Parathyroid adenoma (tissue), 2 donors: ENCODE results near the gene LSM3.

Experiments
- H2AFZ ChIP-seq: fragments of 300-600 bp; sonication (generic); one replicate; pipeline ENCODE4 v1.7.0; 2017; ENCODE audit warnings: antibody characterized with exemption, mild to moderate bottlenecking
- H3K27ac ChIP-seq: fragments of 300-600 bp; sonication (generic); one replicate; pipeline ENCODE4 v1.7.0; 2017
- H3K27me3 ChIP-seq: fragments of 300-600 bp; sonication (generic); one replicate; pipeline ENCODE4 v1.7.0; 2017; ENCODE audit warnings: low read length; ENCODE audit not compliant: control insufficient read depth, insufficient read depth
- H3K36me3 ChIP-seq: fragments of 300-600 bp; sonication (generic); one replicate; pipeline ENCODE4 v1.7.0; 2017; ENCODE audit warnings: low read length; ENCODE audit not compliant: control insufficient read depth, insufficient read depth
- H3K4me1 ChIP-seq: fragments of 300-600 bp; sonication (generic); one replicate; pipeline ENCODE4 v1.7.0; 2017; ENCODE audit warnings: control low read depth
- H3K4me2 ChIP-seq: fragments of 300-600 bp; sonication (generic); one replicate; pipeline ENCODE4 v1.7.0; 2017; ENCODE audit warnings: low read length
- H3K4me3 ChIP-seq: fragments of 300-600 bp; sonication (generic); one replicate; pipeline ENCODE4 v1.7.0; 2017; ENCODE audit warnings: low read depth, low read length
- H3K79me2 ChIP-seq: fragments of 300-600 bp; sonication (generic); one replicate; pipeline ENCODE4 v1.7.0; 2017; ENCODE audit warnings: control low read depth
- H3K9ac ChIP-seq: fragments of 300-600 bp; sonication (generic); one replicate; pipeline ENCODE4 v1.7.0; 2017; ENCODE audit warnings: mild to moderate bottlenecking
- H3K9me3 ChIP-seq: fragments of 300-600 bp; sonication (generic); one replicate; pipeline ENCODE4 v1.7.0; 2017; ENCODE audit warnings: low read length; ENCODE audit not compliant: control insufficient read depth
- CTCF ChIP-seq: fragments of 300-600 bp; sonication (generic); IDR thresholded peaks from one replicate; pipeline ENCODE4 v1.7.0; 2017; ENCODE audit warnings: antibody characterized with exemption, mild to moderate bottlenecking
- donor health status: primary hyperparathyroidism.

LSM3 gene

GRCh38 chr3:14161282-14161681 lies 17.3 kb upstream of the LSM3 start:
- TF ChIP-seq CTCF: no peak
- peaks cover 3% of the 10 kb centered on the region for H3K36me3 ChIP-seq
- H3K4me3 ChIP-seq: no peak overlapping the region

GRCh38 chr3:14162178-14162577 lies 16.4 kb upstream of the LSM3 start:
- peaks cover 3% of the 10 kb centered on the region for H3K36me3 ChIP-seq
- no peak overlapping the region for H3K9ac ChIP-seq
- peaks cover 8% of the 10 kb centered on the region for H3K79me2 ChIP-seq
- H3K9me3 ChIP-seq: no peaks in the 10 kb centered on the region
- H2AFZ ChIP-seq: no peak overlapping the region
- H3K27ac ChIP-seq: no peak overlapping the region
- no peak overlapping the region for H3K4me2 ChIP-seq
- TF ChIP-seq CTCF: no peak
- H3K27me3 ChIP-seq: no peaks in the 10 kb centered on the region
- H3K4me3 ChIP-seq: no peak overlapping the region
- no peaks in the 10 kb centered on the region for H3K4me1 ChIP-seq

More at GRCh38 chr3:14161282-14161681, 17.3 kb upstream of the LSM3 start:
- H3K9ac ChIP-seq: no peak overlapping the region
- H2AFZ ChIP-seq: no peak overlapping the region
- H3K27me3 ChIP-seq: no peaks in the 10 kb centered on the region
- H3K27ac ChIP-seq: no peak overlapping the region
- H3K4me2 ChIP-seq: no peak overlapping the region
- peaks cover 8% of the 10 kb centered on the region for H3K79me2 ChIP-seq
- no peaks in the 10 kb centered on the region for H3K9me3 ChIP-seq
- H3K4me1 ChIP-seq: no peaks in the 10 kb centered on the region

- no peaks in the 10 kb centered on the region for H3K36me3 ChIP-seq
- H3K27ac ChIP-seq: no peak overlapping the region
These were observed 11.6 kb upstream of the LSM3 start for GRCh38 chr3:14166877-14167603.

GRCh38 chr3:14169435-14169834 lies 9.2 kb upstream of the LSM3 start:
- Histone ChIP-seq H3K4me3 (no peak overlapping the region), H3K79me2 (peaks cover 14% of the 10 kb centered on the region), H3K9ac (no peak overlapping the region), H3K36me3 (no peaks in the 10 kb centered on the region), H3K27me3 (no peaks in the 10 kb centered on the region), H3K9me3 (no peaks in the 10 kb centered on the region), H2AFZ (no peak overlapping the region), H3K4me2 (no peak overlapping the region), H3K27ac (no peak overlapping the region), H3K4me1 (no peaks in the 10 kb centered on the region)
- TF ChIP-seq CTCF: no peak

More at GRCh38 chr3:14166877-14167603, 11.6 kb upstream of the LSM3 start:
- Histone ChIP-seq H3K79me2 (peaks cover 10% of the 10 kb centered on the region), H2AFZ (no peak overlapping the region), H3K4me3 (no peak overlapping the region), H3K4me1 (no peaks in the 10 kb centered on the region), H3K9ac (no peak overlapping the region), H3K27me3 (no peaks in the 10 kb centered on the region), H3K9me3 (no peaks in the 10 kb centered on the region), H3K4me2 (no peak overlapping the region)
- no peak for TF ChIP-seq CTCF

GRCh38 chr3:14169871-14170270 lies 8.7 kb upstream of the LSM3 start:
- H3K9me3 ChIP-seq: no peaks in the 10 kb centered on the region

More at GRCh38 chr3:14169871-14170270, 8.7 kb upstream of the LSM3 start:
- H3K4me3 ChIP-seq: no peak overlapping the region
- no peak overlapping the region for H3K4me2 ChIP-seq
- no peaks in the 10 kb centered on the region for H3K4me1 ChIP-seq
- H3K79me2 ChIP-seq: peaks cover 14% of the 10 kb centered on the region
- no peak for TF ChIP-seq CTCF
- no peak overlapping the region for H2AFZ ChIP-seq
- H3K27me3 ChIP-seq: no peaks in the 10 kb centered on the region
- H3K9ac ChIP-seq: no peak overlapping the region
- H3K27ac ChIP-seq: no peak overlapping the region
- no peaks in the 10 kb centered on the region for H3K36me3 ChIP-seq
